ENCODE data around the gene CLEC9A. TPM values are rescaled to one million over a fixed set of nuclear protein-coding genes. Genes with fewer than 3 reads are reported as not detected.
"Not testable (repeated sequence)": the region's sequence is repeated elsewhere in the genome, so short reads cannot be mapped to it uniquely, and the experiment has no call there.

CLEC9A gene
- total RNA-seq, 2 experiments from 2014 or later, result not detected

DNA sequence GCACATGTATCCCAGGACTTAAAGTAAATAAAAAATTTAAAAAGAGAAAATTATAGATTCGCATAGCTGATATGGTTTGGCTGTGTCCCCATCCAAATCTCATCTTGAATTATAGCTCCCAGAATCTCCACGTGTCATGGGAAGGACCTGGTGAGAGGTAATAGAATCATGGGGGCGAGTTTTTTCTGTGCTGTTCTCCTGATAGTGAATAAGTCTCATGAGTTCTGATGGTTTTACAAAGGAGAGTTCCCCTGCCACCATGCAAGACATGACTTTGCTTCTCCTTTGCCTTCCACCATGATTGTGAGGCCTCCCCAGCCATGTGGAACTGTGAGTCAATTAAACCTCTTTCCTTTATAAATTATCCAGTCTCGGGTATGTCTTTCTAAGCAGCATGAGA, 3.8 kb upstream of the CLEC9A start:
- DNase-seq; POLR2A ChIA-PET; H3K4me3 Mint-ChIP-seq; H3K9me3 Mint-ChIP-seq (ENCODE audit: low read depth); H3K27me3 Mint-ChIP-seq; H3K4me1 Mint-ChIP-seq; H3K27ac Mint-ChIP-seq; ATAC-seq; H3K36me3 Mint-ChIP-seq (ENCODE audit: low read depth): not testable (repeated sequence)
- CTCF ChIA-PET, result interaction anchor here (0.6 kb wide), 1 partner anchor 150 kb away, joined by 3 read pairs; no protein-coding TSS in a partner anchor
- intact Hi-C loops (cut with DNase I, micrococcal nuclease), result loop anchor here in 1 of 2 experiments (10.0 kb wide), 1 partner anchor 282 kb away; no protein-coding TSS in a partner anchor

DNA sequence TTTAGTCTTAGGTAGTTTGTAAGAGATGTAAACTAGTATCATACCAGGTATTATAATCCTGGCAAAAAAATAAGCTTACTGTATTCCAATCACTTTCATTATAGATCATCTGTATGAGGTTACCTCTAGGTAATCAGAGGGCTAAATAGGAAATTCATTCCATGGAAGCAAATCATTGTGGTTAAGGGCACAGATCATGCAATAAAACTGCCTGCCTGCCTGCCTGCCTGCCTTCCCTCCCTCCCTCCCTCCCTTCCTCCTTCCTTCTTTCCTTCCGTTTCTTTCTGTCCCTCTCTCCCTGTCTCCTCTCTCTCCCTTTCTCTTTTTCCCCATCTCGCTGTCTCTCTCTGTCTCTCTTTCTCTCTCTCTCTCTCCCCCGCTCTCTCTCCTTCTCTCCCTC, 3.2 kb upstream of the CLEC9A start:
- no peak for DNase-seq
- no peak for ATAC-seq
- Mint-ChIP-seq H3K4me1 (no peaks in the 10 kb centered on the region), H3K27ac (no peak overlapping the region), H3K27me3 (peaks cover 2% of the 10 kb centered on the region), H3K4me3 (no peak overlapping the region), H3K9me3 (ENCODE audit: low read depth) (no peaks in the 10 kb centered on the region), H3K36me3 (ENCODE audit: low read depth) (no peaks in the 10 kb centered on the region)
- intact Hi-C loops (cut with DNase I, micrococcal nuclease), result loop anchor here in 1 of 2 experiments (10.0 kb wide), 1 partner anchor 283 kb away; no protein-coding TSS in a partner anchor
- ChIA-PET POLR2A (no interaction called here), CTCF (no interaction called here)

DNA sequence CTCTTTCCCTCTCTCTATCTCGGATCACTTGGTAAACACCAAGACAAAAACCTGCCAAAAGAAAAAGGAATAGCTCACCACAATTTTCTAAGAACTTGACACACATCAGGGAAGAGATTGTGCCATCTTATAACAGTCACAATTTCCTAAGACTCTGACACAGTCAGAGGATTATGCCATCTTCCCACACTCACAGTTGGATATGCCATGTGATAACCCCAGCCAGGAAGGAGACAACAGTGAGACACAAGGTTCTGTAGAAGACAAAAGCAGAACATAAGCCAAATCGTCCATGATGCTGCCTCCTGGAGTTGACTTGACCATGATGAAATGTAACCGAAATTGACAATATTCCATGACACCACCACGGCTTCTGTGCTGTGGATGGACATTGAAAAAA, 2.8 kb upstream of the CLEC9A start:
- Mint-ChIP-seq H3K27ac (no peak overlapping the region), H3K27me3 (peaks cover 2% of the 10 kb centered on the region), H3K9me3 (ENCODE audit: low read depth) (no peaks in the 10 kb centered on the region), H3K36me3 (ENCODE audit: low read depth) (no peaks in the 10 kb centered on the region), H3K4me1 (no peaks in the 10 kb centered on the region), H3K4me3 (no peak overlapping the region)
- ATAC-seq, result no peak
- ChIA-PET CTCF (no interaction called here), POLR2A (no interaction called here)
- DNase-seq, result no peak
- intact Hi-C loops (cut with DNase I, micrococcal nuclease), result loop anchor here in 1 of 2 experiments (10.0 kb wide), 1 partner anchor 283 kb away; no protein-coding TSS in a partner anchor

DNA sequence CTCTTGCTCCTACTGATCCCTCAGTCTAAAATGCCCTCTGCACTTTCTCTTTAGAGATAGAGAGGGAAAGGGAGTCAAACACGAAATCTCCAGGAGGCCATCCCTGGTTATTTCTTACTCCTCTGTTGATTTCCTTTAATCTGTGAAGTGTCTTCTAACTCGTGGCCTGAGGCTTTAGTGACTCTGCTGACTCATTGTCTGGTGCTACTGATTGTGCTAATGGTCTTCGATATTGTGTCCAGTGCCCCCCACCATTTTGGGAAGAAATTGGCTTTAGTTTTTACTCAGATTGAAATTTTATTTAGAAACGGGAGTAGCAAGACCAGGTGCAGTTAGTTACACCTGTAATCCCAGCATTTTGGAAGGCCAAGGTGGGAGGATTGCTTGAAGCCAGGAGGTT, 839 bp downstream of the CLEC9A start:
- CTCF ChIA-PET, result no interaction called here
- Mint-ChIP-seq H3K27me3 (peaks cover under 1% of the 10 kb centered on the region), H3K4me1 (no peaks in the 10 kb centered on the region), H3K36me3 (ENCODE audit: low read depth) (no peaks in the 10 kb centered on the region), H3K27ac (no peak overlapping the region), H3K9me3 (ENCODE audit: low read depth) (no peaks in the 10 kb centered on the region), H3K4me3 (no peak overlapping the region)
- DNase-seq (no peak), ATAC-seq (no peak)
- intact Hi-C loops (cut with DNase I, micrococcal nuclease), result loop anchor here in 1 of 2 experiments (5.0 kb wide), 1 partner anchor 111 kb away; no protein-coding TSS in a partner anchor
- POLR2A ChIA-PET, result no interaction called here

DNA sequence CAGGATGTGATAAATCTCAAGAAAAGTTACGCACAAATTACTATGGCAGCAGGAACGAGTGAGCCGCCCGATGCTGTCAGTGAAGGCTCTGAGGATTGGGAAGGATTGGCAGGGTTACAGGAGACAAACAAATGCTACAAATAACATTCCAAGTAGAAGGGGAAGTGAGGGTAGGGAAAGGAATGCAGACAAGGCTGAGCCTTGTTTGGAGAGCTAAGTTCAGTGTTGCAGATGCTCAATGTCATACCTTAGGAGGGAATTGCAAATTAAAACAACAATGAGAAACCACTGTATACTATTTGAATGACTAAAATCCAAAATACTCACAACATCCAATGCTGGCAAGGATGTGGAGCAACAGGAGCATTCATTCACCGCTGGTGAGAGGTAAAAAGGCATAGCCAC, 1.3 kb downstream of the CLEC9A start:
- DNase-seq, result no peak
- H3K27ac Mint-ChIP-seq, result no peak overlapping the region
- H3K9me3 Mint-ChIP-seq (ENCODE audit: low read depth), result no peaks in the 10 kb centered on the region
- H3K4me1 Mint-ChIP-seq, result no peaks in the 10 kb centered on the region
- no peaks in the 10 kb centered on the region for H3K27me3 Mint-ChIP-seq
- no peaks in the 10 kb centered on the region for H3K36me3 Mint-ChIP-seq (ENCODE audit: low read depth)
- ATAC-seq, result no peak
- no peak overlapping the region for H3K4me3 Mint-ChIP-seq
- CTCF ChIA-PET, result interaction anchor here (0.8 kb wide), 1 partner anchor 46 kb away, joined by 3 read pairs; no protein-coding TSS in a partner anchor
- POLR2A ChIA-PET, result no interaction called here
- intact Hi-C loops (cut with DNase I, micrococcal nuclease), result loop anchor here in 1 of 2 experiments (5.0 kb wide), 1 partner anchor 111 kb away; no protein-coding TSS in a partner anchor

GRCh38 chr12:10033783-10034545, 3.5 kb downstream of the CLEC9A start:
- DNase-seq, result no peak
- POLR2A ChIA-PET, result no interaction called here
- no peaks in the 10 kb centered on the region for H3K36me3 Mint-ChIP-seq (ENCODE audit: low read depth)
- CTCF ChIA-PET, result interaction anchor here (0.7 to 1.8 kb wide), 7 partner anchors 11 to 118 kb away, joined by 3 to 14 read pairs (median 3); partner anchors contain the start of genes CLEC12B and CLEC7A
- H3K4me3 Mint-ChIP-seq, result no peak overlapping the region
- H3K27ac Mint-ChIP-seq, result no peak overlapping the region
- intact Hi-C loops (cut with DNase I, micrococcal nuclease), result loop anchor here (1.0 to 5.0 kb wide), 2 partner anchors 106 to 108 kb away; no protein-coding TSS in a partner anchor
- ATAC-seq, result no peak
- no peaks in the 10 kb centered on the region for H3K9me3 Mint-ChIP-seq (ENCODE audit: low read depth)
- H3K4me1 Mint-ChIP-seq, result no peaks in the 10 kb centered on the region
- H3K27me3 Mint-ChIP-seq, result peaks cover 2% of the 10 kb centered on the region

- ChIA-PET CTCF (interaction anchor here (1.0 to 1.2 kb wide), 3 partner anchors 22 to 225 kb away, joined by 3 read pairs; partner anchors contain the start of gene CLEC12B), POLR2A (no interaction called here)
- intact Hi-C loops (cut with DNase I, micrococcal nuclease), result no loop called here
- Mint-ChIP-seq H3K36me3 (ENCODE audit: low read depth) (no peaks in the 10 kb centered on the region), H3K4me1 (no peaks in the 10 kb centered on the region), H3K4me3 (no peak overlapping the region), H3K9me3 (ENCODE audit: low read depth) (no peaks in the 10 kb centered on the region), H3K27me3 (peaks cover 13% of the 10 kb centered on the region), H3K27ac (no peak overlapping the region)
- DNase-seq, result no peak
- no peak for ATAC-seq
These were observed 11.7 kb downstream of the CLEC9A start for GRCh38 chr12:10042167-10042566.

DNA sequence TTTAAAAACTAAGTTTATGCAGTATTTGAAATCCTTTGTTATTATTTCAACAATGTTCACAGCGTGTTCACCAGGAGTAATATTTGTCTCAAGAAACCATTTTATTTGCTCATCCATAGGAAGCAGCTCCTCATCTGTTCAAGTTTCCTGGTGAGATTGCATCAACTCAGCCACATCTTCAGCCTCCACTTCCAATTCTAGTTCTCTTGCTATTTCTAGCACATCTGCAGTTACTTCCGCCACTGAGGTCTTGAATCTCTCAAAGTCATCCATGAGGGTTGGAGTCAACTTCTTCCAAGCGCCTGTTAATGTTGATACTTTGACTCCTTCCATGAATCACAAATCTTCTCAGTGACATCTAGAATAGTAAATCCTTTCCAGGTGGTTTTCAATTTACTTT, 18.0 kb downstream of the CLEC9A start:
- ATAC-seq, result no peak
- H3K4me3 Mint-ChIP-seq, result no peak overlapping the region
- no peak overlapping the region for H3K27ac Mint-ChIP-seq
- peaks cover 6% of the 10 kb centered on the region for H3K4me1 Mint-ChIP-seq
- H3K27me3 Mint-ChIP-seq, result peaks cover 21% of the 10 kb centered on the region
- intact Hi-C loops (cut with DNase I, micrococcal nuclease), result no loop called here
- CTCF ChIA-PET, result interaction anchor here (1.3 kb wide), 1 partner anchor 234 kb away, joined by 4 read pairs; no protein-coding TSS in a partner anchor
- H3K36me3 Mint-ChIP-seq (ENCODE audit: low read depth), result no peaks in the 10 kb centered on the region
- POLR2A ChIA-PET, result no interaction called here
- DNase-seq, result no peak
- H3K9me3 Mint-ChIP-seq (ENCODE audit: low read depth), result no peaks in the 10 kb centered on the region

DNA sequence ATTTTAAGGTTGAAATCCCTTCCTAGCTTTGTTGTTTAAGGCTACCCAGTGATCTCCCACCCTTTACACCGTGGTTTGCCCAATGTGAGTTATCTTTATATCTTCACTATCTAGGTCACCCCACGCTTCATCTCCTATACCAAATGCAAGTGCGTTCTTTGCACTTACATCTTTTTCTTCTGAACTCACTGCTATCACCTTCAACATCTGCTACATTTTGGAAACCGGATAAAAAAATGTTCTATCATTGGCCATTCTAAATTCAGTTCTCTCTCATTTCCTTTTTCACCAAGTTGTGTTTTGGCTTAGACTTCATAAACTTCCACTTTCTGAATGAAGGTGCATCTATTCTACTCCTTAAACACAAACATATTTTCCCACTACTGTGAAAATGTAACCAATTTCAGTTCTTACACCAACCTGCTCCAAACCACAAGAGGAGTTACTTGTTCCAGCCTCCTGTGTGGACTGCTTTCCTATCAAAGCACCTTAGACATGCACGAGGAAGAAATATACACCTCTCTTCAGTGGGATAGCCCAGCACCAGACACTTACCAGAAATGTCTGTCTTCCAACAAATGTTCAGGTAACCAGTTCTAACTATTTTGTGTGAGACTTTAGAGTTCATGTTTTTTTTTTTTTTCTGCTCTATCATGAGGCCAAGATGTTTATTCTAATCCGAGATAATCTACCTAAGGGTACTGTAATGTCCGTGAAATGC, 21.9 kb downstream of the CLEC9A start:
- H3K4me3 Mint-ChIP-seq, result no peak overlapping the region
- H3K36me3 Mint-ChIP-seq (ENCODE audit: low read depth), result no peaks in the 10 kb centered on the region
- POLR2A ChIA-PET, result no interaction called here
- peaks cover 6% of the 10 kb centered on the region for H3K4me1 Mint-ChIP-seq
- ATAC-seq (peak; percentile 53), DNase-seq (no peak)
- peaks cover 21% of the 10 kb centered on the region for H3K27me3 Mint-ChIP-seq
- no peaks in the 10 kb centered on the region for H3K9me3 Mint-ChIP-seq (ENCODE audit: low read depth)
- no peak overlapping the region for H3K27ac Mint-ChIP-seq
- CTCF ChIA-PET, result interaction anchor here (0.9 kb wide), 1 partner anchor 14 kb away, joined by 3 read pairs; no protein-coding TSS in a partner anchor
- intact Hi-C loops (cut with DNase I, micrococcal nuclease), result no loop called here

DNA sequence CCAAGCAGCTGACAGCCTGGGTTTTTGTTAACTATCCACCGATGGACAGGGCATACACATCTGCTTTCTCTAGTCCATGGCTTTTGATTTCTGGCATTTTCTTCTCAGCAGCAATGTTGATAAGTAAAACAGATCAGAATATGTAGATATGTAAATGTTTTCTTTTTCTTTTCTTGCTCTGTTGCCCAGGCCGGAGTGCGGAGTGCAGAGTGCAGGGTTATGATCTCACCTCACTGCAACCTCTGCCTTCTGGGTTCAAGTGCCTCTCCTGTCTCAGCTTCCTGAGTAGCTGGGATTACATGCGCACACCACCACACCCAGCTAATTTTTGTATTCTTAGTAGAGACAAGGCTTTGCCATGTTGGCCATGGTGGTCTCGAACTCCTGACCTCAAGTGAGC, 27.9 kb downstream of the CLEC9A start:
- Mint-ChIP-seq H3K36me3 (ENCODE audit: low read depth) (no peaks in the 10 kb centered on the region), H3K9me3 (ENCODE audit: low read depth) (no peaks in the 10 kb centered on the region), H3K27me3 (peaks cover 9% of the 10 kb centered on the region), H3K4me1 (no peaks in the 10 kb centered on the region), H3K27ac (no peak overlapping the region), H3K4me3 (no peak overlapping the region)
- intact Hi-C loops (cut with DNase I, micrococcal nuclease), result no loop called here
- POLR2A ChIA-PET, result no interaction called here
- CTCF ChIA-PET, result interaction anchor here (2.3 kb wide), 1 partner anchor 9 kb away, joined by 6 read pairs; no protein-coding TSS in a partner anchor
- ATAC-seq (no peak), DNase-seq (no peak)

GRCh38 chr12:10065241-10065640, 34.8 kb downstream of the CLEC9A start:
- ATAC-seq (no peak), DNase-seq (no peak)
- Mint-ChIP-seq H3K36me3 (ENCODE audit: low read depth) (no peaks in the 10 kb centered on the region), H3K9me3 (ENCODE audit: low read depth) (no peaks in the 10 kb centered on the region), H3K27me3 (peaks cover 20% of the 10 kb centered on the region), H3K4me3 (no peak overlapping the region), H3K27ac (no peak overlapping the region), H3K4me1 (no peaks in the 10 kb centered on the region)
- ChIA-PET CTCF (no interaction called here), POLR2A (no interaction called here)
- intact Hi-C loops (cut with DNase I, micrococcal nuclease), result no loop called here
